HTERT RPE-1 (cell line): ENCODE results near the gene SYCE1.
"Not testable (repeated sequence)": the region's sequence is repeated elsewhere in the genome, so short reads cannot be mapped to it uniquely, and the experiment has no call there.

Experiments
- in situ Hi-C: fragments of 300-500 bp; cut with MboI; formaldehyde crosslinking; loops from 4 replicates; pipeline ENCODE4 v1.14.3; 2020; ENCODE audit warnings: low sequenced_read_pairs

The SYCE1 gene

DNA sequence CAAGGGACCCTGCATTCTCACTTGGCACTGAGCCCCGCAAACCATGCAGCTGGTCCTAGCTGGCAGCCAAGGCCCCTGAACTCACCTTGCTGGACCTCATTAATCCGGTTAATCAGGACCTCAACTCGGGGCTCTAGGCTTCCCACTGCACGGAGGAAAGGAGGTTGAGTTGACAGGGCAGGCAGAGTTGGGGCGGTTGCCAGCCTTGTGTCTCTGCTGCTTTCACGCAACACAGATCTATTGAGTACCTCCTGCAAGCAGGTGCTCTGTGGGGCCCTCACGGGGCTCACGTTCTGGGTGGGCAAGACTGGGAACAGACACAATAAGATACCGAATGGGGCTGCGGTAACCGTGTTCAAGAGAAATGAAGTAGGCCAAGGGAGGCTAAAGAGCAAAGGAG lies 6.2 kb downstream of the SYCE1 start:
- in situ Hi-C loops = no loop called here

DNA sequence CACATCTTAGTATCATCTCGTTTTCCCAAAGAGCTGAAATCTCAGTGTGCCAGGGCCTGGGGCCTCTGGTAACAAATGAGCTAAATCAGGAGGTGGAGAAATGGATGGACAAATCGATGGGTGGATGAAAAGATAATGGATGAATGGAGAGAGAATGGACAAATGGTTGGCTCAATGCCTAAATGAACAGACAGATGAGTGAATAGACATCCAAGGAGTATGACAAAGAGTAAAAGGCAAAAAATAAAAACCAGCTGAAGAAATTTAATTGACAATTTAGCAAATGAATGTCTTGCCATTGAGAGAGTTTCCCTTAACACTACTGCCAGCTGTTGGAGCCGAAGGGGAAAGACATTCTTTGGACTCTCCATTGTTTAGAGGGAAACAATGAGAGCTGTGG lies 8.0 kb downstream of the SYCE1 start:
- in situ Hi-C loops = no loop called here

DNA sequence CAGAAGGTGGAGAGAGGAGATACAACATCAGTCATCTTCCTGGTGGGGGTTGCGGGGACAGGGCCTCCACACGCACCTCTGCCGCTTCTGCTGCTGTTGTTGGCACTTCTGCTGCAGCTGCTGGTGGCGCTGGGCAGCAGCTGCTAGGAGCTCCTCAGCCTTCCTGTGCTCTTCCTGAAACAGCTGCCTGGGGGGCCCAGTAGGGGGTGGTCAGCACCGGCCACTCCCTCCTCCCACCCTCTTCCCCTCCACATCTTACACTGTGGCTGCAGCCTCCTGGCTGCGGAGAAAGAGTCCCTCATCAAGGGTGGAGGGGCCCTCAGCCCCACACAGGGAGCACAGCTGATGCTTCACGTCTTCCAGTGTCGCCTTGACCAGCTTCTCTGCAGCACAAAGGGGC lies 9.9 kb downstream of the SYCE1 start:
- in situ Hi-C loops = no loop called here

DNA sequence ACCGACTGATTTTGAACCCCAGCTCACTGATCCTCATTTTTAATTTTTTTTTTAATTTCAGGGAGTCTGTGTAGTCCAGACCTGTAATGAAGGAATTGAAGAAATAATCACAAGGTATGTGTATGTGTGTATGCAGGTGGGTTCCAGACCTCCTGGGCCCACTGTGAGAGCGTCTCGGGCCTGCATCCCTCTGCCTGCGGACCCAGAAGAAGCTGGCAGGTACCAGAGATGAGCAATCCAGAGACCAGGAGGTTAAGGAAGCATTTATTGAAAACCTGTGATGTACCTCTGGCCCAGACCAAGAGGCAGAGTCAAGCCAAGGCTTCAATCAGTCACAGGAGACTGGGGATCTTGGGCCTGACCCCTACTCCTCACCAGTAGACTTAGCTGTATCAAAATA lies 10.8 kb downstream of the SYCE1 start:
- in situ Hi-C loops = no loop called here

DNA sequence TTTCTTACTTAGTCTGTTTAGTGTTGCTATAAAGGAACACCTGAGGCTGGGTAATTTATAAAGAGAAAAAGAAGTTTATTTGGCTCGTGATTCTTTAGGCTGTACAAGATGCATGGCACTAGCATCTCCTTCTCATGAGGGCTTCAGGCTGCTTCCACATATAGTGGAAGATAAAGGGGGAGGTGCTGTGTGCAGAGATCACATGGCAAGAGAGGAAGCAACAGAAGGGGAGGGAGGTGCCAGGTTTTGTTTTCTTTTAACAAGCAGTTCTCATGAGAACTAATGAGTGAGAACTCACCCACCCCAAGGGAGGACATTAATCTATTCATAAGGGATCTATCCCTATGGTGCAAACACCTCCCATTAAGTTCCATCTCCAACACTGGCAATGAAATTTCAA lies 20.9 kb downstream of the SYCE1 start:
- in situ Hi-C loops = no loop called here

DNA sequence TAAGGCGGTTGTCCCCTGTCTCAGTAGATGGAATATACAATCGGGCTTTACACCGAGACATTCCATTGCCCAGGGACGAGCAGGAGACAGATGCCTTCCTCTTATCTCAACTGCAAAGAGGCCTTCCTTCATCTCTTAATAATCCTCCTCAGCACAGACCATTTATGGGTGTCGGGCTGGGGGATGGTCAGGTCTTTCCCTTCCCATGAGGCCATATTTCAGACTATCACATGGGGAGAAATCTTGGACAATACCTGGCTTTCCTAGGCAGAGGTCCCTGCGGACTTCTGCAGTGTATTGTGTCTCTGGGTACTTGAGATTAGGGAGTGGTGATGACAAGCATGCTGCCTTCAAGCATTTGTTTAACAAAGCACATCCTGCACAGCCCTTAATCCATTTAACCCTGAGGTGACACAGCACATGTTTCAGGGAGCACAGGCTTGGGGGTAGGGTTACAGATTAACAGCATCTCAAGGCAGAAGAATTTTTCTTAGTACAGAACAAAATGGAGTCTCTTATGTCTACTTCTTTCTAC lies 23.9 kb downstream of the SYCE1 start:
- in situ Hi-C loops = not testable (repeated sequence)

DNA sequence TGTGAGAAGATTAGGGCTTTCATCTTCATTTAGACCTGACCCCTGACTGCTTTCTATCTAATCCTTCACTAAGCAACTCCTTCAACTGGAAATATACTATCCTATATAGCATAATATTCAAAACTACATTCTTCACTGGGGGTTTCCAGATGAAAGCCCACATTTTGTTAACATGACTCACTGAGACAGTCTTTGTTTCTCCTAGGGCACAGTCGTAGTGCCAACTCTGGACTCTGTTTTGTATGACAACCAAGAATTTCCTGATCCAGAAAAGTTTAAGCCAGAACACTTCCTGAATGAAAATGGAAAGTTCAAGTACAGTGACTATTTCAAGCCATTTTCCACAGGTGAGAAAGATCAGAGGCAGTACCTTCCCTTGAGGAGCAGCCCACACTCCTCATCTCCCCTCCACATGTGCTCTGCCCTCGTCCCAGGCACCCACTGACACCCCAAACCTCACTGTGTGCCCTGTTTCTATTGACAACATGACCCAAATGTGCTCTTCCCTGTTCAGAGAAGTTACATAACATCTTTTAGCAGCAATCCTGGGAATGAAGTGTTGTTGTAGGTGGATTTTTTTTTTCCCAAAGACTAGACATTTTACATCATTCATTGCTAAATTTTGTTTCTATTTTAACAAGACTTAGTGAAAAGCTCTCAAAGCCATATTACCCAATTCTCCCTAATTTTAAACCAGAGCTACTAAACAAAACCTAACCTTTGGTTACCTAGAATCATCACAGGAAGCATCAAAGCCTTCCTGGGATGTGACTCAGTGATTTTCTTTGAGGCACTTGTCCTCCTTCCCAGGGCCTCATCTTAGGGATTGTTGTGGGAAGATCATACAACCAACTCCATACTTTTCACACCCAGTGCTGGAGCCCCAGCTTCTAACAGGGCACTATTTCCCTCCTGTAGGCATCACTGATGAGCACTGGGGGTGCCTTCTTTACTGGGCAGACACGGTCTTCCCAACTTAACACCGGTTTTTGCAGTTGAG lies 27.5 kb downstream of the SYCE1 start:
- in situ Hi-C loops = no loop called here

DNA sequence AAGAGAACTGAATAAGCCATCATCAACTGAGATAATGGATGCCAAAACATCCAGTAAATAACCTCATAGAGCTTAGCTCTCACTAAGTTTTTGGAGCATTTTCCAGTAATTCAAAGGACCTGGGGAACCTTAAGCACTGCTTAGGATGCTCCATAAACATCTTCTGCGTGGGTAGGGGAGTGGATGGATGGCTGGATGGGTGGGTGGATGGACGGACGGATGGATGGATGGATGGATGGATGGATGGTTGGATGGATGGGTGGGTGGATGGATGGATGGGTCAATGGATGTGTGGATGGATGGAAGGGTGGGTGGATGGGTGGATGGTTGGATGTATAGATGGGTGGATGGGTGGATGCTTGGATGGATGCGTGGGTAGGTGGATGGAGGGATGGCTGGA lies 29.2 kb downstream of the SYCE1 start:
- in situ Hi-C loops = no loop called here

DNA sequence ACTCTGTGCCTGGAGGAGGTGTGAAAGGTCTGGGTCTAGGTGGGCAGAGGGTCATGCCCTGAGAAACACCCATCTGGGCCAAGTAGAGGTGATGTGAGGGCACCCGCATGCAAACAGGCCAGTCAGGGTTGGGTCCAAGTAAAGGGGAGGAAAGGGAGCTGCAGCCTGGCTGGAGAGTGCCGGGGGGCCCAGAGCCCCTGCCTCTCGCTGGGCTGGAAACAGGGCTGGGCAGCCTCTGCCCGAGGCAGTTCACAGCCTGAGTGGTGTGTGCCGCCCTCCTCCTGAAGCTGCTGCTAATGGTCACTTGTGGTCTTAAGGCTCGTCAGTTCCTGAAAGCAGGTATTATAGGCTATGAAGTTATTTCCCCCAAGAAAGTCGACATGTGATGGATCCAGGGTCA lies 31.0 kb downstream of the SYCE1 start:
- in situ Hi-C loops = no loop called here

DNA sequence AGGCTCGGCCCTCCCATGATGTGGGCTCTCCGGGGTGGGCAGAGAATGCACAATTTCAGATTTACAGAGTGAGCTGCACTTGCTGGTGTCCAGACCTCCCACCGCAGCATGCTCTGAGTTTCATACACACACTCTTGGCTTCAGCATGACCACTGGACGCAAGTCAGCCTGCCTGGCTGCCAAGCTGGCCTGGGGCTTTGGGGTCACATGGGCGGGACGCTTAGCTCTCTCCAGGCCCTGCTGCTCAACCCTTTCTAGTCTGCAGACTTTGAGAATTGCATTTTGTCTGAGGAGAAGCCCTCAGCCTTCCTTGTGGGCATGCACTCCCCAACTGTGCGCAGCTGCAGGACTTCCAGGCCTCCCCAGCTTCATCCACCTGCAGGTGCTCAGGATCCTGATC lies 32.5 kb downstream of the SYCE1 start:
- in situ Hi-C loops = no loop called here

DNA sequence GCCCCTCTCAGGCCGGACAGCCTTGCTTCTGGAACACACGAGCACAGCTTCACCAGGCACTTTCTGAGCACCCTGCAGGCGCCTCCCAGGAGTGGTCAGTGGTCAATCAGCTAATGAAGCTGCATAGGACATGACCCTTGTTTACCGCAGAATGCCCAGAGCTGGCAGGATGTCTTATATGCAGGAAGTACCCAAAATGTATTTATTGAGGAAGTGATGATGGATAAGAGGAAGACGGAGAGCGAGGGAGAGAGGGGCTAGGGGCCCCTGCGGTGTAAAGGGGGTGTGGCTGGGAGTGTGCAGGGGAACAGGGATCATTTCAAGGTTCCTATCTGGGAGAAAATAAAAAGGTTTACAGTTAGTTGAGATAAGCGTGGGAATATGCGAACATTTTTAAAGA lies 34.9 kb downstream of the SYCE1 start:
- in situ Hi-C loops = no loop called here

DNA sequence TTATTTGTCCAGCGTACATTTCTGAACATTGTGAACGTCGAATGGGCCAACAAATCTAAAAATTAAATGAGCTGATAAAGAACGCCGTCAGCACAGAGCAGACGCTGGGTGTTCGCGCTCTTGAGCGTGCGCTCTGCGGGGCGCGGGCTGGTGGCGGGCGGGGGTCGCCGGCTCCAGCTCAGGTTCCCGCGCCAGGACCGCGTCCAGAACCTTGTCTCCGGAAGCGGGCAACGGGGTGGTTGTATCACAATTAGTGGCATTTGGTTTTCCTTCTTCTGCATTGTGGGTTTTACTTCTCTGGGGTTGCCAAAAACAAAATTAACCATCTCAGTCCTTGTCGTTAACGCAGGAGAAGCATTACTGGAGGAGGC lies 35.8 kb downstream of the SYCE1 start:
- in situ Hi-C loops = no loop called here

DNA sequence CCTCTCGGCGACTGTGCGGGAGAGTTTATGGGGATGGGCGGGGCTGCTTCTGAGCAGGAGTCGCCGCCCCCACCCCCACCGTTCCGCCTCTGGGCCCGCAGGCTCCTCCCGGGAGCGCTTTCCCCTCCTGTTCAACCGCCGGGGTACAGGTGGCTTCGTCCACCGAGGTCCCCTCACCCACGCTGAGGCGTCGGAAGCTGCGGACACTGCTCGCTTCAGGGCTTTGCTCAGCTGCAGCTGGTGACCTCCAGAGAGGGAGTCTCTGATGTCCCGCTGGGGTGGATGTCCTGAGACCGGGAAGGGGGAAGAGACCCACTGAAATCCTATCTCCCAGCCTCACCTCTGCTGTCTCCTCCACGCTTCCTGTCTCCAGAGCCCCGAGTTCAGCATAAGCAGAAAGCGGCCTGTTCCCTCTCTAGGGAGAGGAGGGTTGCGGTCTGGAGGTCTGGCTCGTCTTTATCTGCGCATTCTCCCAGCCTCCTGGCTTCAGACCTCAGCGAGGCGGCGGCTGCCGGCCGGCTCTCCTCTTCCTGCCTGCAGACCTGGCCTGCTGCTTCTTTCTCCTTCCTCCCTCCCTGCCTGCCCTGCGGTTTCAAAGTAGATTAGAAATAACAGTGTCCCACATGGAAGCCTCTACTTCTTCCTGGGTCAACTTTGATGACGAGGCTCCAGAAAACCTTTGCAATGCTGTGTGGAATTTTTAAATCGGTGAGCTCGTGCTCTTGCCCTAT lies 36.4 kb downstream of the SYCE1 start:
- in situ Hi-C loops = no loop called here

DNA sequence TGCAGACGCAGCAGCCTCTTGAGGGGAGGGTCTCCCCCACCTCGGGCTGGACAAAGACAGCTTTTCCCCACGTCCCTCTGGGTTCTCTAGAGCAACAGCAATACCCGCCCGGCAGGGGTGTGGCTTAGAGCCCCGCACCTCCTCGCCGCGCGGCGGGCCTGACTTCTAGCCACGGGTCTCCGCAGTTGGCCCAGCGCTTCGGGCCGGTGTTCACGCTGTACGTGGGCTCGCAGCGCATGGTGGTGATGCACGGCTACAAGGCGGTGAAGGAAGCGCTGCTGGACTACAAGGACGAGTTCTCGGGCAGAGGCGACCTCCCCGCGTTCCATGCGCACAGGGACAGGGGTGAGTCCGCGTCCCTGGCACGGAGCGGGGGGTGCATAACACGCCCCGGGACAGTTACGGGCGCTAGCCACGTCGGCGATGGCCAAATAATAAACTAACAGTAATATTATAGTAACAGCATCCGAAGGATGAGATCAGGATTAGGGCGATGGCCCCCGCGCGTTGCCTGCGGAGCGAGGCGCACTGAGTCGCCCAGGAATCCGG lies 37.0 kb downstream of the SYCE1 start:
- in situ Hi-C loops = no loop called here

DNA sequence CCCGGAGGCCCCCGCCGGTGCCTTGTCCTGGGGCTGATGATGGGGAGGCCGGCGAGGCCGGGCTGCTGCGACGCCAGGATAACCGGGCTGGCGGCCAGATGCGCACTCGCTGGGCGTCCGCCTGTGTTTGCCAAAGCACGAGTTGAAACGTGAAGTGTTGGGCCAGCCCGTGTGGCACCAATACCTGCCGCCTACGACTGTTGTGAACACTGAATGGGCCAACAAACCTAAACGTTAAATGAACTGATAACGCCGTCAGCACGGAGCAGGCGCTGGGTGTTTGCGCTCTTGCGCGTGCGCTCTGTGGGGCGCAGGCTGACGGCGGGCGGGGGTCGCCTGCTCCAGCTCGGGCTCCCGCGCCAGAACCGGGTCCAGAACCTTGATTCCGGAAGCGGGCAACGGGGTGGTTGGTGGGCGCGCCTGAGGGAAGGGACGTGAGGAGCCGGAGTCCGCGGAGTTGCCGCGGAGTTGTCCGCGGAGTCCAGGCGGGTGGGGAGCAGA lies 37.6 kb downstream of the SYCE1 start:
- in situ Hi-C loops = no loop called here

DNA sequence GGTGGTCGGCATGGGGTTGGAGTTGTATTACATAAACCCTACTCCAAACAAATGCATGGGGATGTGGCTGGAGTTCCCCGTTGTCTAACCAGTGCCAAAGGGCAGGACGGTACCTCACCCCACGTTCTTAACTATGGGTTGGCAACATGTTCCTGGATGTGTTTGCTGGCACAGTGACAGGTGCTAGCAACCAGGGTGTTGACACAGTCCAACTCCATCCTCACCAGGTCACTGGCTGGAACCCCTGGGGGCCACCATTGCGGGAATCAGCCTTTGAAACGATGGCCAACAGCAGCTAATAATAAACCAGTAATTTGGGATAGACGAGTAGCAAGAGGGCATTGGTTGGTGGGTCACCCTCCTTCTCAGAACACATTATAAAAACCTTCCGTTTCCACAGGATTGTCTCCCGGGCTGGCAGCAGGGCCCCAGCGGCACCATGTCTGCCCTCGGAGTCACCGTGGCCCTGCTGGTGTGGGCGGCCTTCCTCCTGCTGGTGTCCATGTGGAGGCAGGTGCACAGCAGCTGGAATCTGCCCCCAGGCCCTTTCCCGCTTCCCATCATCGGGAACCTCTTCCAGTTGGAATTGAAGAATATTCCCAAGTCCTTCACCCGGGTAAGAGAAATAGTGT lies 38.3 kb downstream of the SYCE1 start, which contains the start of gene CYP2E1:
CYP2E1 (plus strand) TSS at position 407 of the 632 bp plus-strand sequence; CDS start at position 440, 33 bp downstream.
- in situ Hi-C loops = no loop called here

DNA sequence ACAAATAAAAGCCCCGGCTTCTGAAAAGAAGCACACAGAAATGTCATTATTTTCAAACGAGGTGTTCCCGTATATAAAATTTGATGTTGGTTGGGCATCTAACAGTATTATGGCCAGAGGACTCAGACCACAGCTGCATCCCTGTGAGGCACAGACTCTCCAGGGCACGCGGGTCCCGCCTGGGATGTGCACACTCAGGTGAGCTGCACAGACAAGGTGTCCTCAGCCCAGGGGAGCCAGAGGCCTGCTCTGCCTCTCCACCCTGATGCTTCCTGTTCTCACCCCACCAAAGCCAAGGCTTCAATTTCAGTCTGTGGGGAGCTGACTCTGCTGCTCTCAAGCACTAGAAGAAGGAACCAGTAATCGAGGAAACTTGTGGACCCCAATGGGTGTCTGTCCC lies 39.9 kb downstream of the SYCE1 start:
- in situ Hi-C loops = no loop called here

DNA sequence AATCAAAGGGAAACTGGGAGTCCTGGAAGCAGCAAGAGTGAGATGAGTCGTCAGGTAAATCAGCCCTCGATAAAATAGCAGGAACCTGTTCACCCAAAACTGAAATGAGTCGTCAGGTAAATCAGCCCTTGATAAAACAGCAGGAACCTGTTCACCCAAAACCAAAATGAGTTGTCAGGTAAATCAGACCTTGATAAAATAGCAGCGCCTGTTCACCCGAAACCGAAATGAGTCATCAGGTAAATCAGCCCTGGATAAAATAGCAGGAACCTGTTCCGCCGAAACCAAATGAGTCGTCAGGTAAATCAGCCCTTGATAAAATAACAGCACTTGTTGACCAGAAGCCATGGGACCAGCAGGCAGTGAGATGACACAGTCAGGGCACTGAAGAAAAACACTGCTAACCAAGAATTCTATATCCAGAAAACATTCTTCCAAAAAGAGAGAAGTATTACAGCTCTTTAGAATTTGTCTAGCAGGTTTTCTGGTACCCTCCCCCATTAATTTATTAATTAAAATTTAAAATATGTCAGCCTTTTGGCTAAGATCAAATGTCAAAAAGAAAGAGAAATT lies 41.7 kb downstream of the SYCE1 start:
- in situ Hi-C loops = no loop called here

DNA sequence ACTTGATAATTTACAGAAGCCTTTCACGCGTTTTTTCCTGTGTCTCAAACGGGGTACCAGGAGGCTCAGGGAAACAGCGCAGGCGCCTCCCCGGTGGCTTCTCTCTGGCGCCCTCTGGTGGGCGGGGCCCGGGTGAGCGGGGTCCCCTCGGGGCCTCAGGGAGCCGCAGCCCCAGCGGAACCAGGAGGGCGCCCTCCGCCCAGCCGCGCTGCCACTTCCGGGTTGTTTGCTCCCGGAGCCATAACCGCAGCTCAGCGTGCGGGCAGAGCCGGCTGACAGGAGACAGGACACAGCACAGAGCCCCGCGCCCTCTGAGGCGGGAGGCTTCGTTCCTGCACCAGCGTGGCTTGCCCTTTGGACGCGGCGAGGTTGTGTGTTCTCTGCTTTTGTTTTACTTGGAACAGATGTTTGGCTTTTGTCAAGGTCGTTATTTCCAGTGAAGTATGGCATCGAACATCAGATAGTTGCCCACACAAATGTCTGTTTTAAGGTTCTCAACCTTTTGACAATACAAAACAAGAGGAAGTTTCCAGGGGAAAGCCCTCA lies 45.1 kb downstream of the SYCE1 start:
- in situ Hi-C loops = no loop called here

DNA sequence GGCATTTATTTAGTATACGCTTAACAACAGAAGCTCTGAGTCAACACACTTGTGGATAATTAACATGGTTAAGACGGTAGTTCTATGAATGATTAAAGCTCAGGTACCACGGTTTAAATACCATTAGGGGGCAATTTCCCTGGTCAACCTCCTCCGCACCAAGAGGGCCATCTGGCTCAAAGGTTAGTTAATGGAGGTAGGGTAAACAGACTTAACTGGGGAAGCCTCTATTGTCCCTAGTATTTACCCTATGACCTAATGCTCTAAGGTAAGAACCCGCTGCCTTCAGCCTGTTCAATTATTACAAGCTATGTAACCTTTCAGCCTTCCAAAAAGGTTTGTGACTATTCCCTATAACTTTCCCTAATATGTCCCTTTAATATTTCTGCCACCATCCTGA lies 46.9 kb downstream of the SYCE1 start:
- in situ Hi-C loops = not testable (repeated sequence)
